MCF 10A (cell line): Measurements from ENCODE around the gene TMIGD2. TPM values are rescaled to one million over a fixed set of nuclear protein-coding genes. Genes with fewer than 3 reads are reported as not detected.

ENCODE experiments used
- BruUV-seq: library from RNA; stranded (reverse); fragments of 400-500 nt; replicated peaks from 2 replicates; lab custom pipeline; 2021; lab: Mats Ljungman, UMichigan
- CTCF ChIA-PET: fragments of 300-600 bp; sonication (Branson Sonifier 250); formaldehyde crosslinking; extraction: SDS; loops from one replicate; lab custom pipeline; 2021; ENCODE audit warnings: antibody characterized with exemption, inconsistent platforms; lab: Yijun Ruan, JAX
- POLR2A ChIA-PET: fragments of 300-600, 350-650 bp; sonication (Branson Sonifier 250); formaldehyde crosslinking; extraction: SDS; loops from one replicate; lab custom pipeline; 2020; ENCODE audit warnings: antibody characterized with exemption, inconsistent platforms; lab: Yijun Ruan, JAX
- DNase-seq: peaks from one replicate; pipeline ENCODE4 v3.0.0-alpha.2; 2018; ENCODE audit not compliant: unreplicated experiment
- H3K27ac Mint-ChIP-seq: one replicate; pipeline ENCODE4 v1.8.0; 2022; ENCODE audit warnings: mild to moderate bottlenecking, low read depth, mixed read lengths; ENCODE audit not compliant: unreplicated experiment
- H3K27me3 Mint-ChIP-seq: one replicate; pipeline ENCODE4 v1.8.0; 2022; ENCODE audit warnings: mixed read lengths; ENCODE audit not compliant: insufficient read depth, unreplicated experiment
- H3K36me3 Mint-ChIP-seq: one replicate; pipeline ENCODE4 v1.8.0; 2022; ENCODE audit warnings: mild to moderate bottlenecking, moderate library complexity, mixed read lengths; ENCODE audit not compliant: insufficient read depth, unreplicated experiment
- H3K4me1 Mint-ChIP-seq: one replicate; pipeline ENCODE4 v1.8.0; 2022; ENCODE audit warnings: mixed read lengths; ENCODE audit not compliant: insufficient read depth, unreplicated experiment
- H3K4me3 Mint-ChIP-seq: one replicate; pipeline ENCODE4 v1.8.0; 2022; ENCODE audit warnings: mild to moderate bottlenecking, moderate library complexity, mixed read lengths; ENCODE audit not compliant: unreplicated experiment
- H3K9me3 Mint-ChIP-seq: one replicate; pipeline ENCODE4 v1.8.0; 2022; ENCODE audit warnings: mixed read lengths; ENCODE audit not compliant: unreplicated experiment
- CTCF ChIP-seq: fragments of 200-600 bp; IDR thresholded peaks from one replicate; pipeline ENCODE4 v1.8.0; 2022; ENCODE audit warnings: antibody characterized with exemption, mild to moderate bottlenecking; ENCODE audit not compliant: unreplicated experiment
- intact Hi-C: fragments of 100-400 bp; cut with micrococcal nuclease; formaldehyde crosslinking; loops from 2 replicates; pipeline ENCODE4 v1.14.1; 2022
- total RNA-seq: library from RNA; stranded (reverse); gene quantifications from 2 replicates; pipeline ENCODE4 v1.2.3, GENCODE V29; 2022

The TMIGD2 gene
- total RNA-seq, 1 experiment from 2014 or later = not detected

GRCh38 chr19:4323692-4324091 is 21.5 kb upstream of the TMIGD2 start:
- POLR2A ChIA-PET = interaction anchor here (0.6 kb wide), 1 partner anchor 227 kb away, joined by 4 read pairs; no protein-coding TSS in a partner anchor
- CTCF ChIA-PET = no interaction called here
- no peaks in the 10 kb centered on the region for H3K4me1 Mint-ChIP-seq

GRCh38 chr19:4322942-4323665 is 20.9 kb upstream of the TMIGD2 start:
- POLR2A ChIA-PET = interaction anchor here (0.6 kb wide), 1 partner anchor 226 kb away, joined by 4 read pairs; no protein-coding TSS in a partner anchor
- intact Hi-C loops = no loop called here

More at GRCh38 chr19:4323692-4324091, 21.5 kb upstream of the TMIGD2 start:
- intact Hi-C loops = no loop called here
- H3K36me3 Mint-ChIP-seq = no peaks in the 10 kb centered on the region
- H3K27ac Mint-ChIP-seq = no peak overlapping the region
- no TSS peak for BruUV-seq
- no peak for TF ChIP-seq CTCF
- DNase-seq = no peak
- peaks cover 12% of the 10 kb centered on the region for H3K9me3 Mint-ChIP-seq
- no peak overlapping the region for H3K4me3 Mint-ChIP-seq
- no peaks in the 10 kb centered on the region for H3K27me3 Mint-ChIP-seq

GRCh38 chr19:4320419-4320818 is 18.2 kb upstream of the TMIGD2 start:
- no peaks in the 10 kb centered on the region for H3K4me1 Mint-ChIP-seq
- TF ChIP-seq CTCF = no peak
- DNase-seq = no peak
- H3K27ac Mint-ChIP-seq = no peak overlapping the region
- CTCF ChIA-PET = interaction anchor here (0.6 to 2.3 kb wide), 4 partner anchors 23 to 248 kb away, joined by 3 to 13 read pairs (median 4); no protein-coding TSS in a partner anchor
- no peak overlapping the region for H3K4me3 Mint-ChIP-seq
- H3K27me3 Mint-ChIP-seq = peaks cover 12% of the 10 kb centered on the region
- no TSS peak for BruUV-seq
- no peaks in the 10 kb centered on the region for H3K36me3 Mint-ChIP-seq
- POLR2A ChIA-PET = interaction anchor here (1.5 to 1.8 kb wide), 2 partner anchors 9 to 23 kb away, joined by 4 to 9 read pairs; partner anchors contain the start of gene MPND
- intact Hi-C loops = no loop called here
- H3K9me3 Mint-ChIP-seq = peaks cover 12% of the 10 kb centered on the region

More at GRCh38 chr19:4322942-4323665, 20.9 kb upstream of the TMIGD2 start:
- DNase-seq = no peak
- Mint-ChIP-seq H3K36me3 (no peaks in the 10 kb centered on the region), H3K9me3 (peaks cover 12% of the 10 kb centered on the region), H3K4me3 (no peak overlapping the region), H3K27ac (no peak overlapping the region), H3K27me3 (peaks cover 6% of the 10 kb centered on the region), H3K4me1 (no peaks in the 10 kb centered on the region)
- TF ChIP-seq CTCF = no peak
- no TSS peak for BruUV-seq
- CTCF ChIA-PET = interaction anchor here (1.1 to 2.0 kb wide), 2 partner anchors 56 to 137 kb away, joined by 3 to 8 read pairs; no protein-coding TSS in a partner anchor

GRCh38 chr19:4319067-4319718 is 17.0 kb upstream of the TMIGD2 start:
- Mint-ChIP-seq H3K27me3 (peaks cover 12% of the 10 kb centered on the region), H3K9me3 (peaks cover 12% of the 10 kb centered on the region), H3K27ac (no peak overlapping the region), H3K36me3 (no peaks in the 10 kb centered on the region), H3K4me3 (no peak overlapping the region), H3K4me1 (no peaks in the 10 kb centered on the region)
- TF ChIP-seq CTCF = no peak
- intact Hi-C loops = no loop called here
- POLR2A ChIA-PET = interaction anchor here (0.9 to 1.8 kb wide), 3 partner anchors 8 to 24 kb away, joined by 3 to 9 read pairs (median 4); partner anchors contain the start of gene MPND
- CTCF ChIA-PET = interaction anchor here (0.6 to 2.3 kb wide), 6 partner anchors 24 to 1668 kb away, joined by 3 to 13 read pairs (median 3); no protein-coding TSS in a partner anchor
- no peak for DNase-seq
- BruUV-seq = no TSS peak
